NT2/D1 (cell line): ENCODE results near the gene TBCK.
"Not testable (repeated sequence)": the region's sequence is repeated elsewhere in the genome, so short reads cannot be mapped to it uniquely, and the experiment has no call there.

ENCODE experiments used
- DNase-seq: peaks from one replicate; pipeline ENCODE4 v3.0.0-alpha.2; 2011; ENCODE audit warnings: low read depth, low spot score
- H3K27me3 ChIP-seq: 2 replicates; pipeline ENCODE4 v1.6.0; 2011; ENCODE audit warnings: mild to moderate bottlenecking; ENCODE audit not compliant: insufficient read length, insufficient read depth
- H3K36me3 ChIP-seq: 2 replicates; pipeline ENCODE4 v1.6.1; 2011; ENCODE audit warnings: mild to moderate bottlenecking, low read length, mixed read lengths; ENCODE audit not compliant: insufficient read depth, insufficient read length
- H3K4me1 ChIP-seq: 2 replicates; pipeline ENCODE4 v1.5.1; 2011; ENCODE audit not compliant: insufficient read depth, insufficient read length
- H3K4me3 ChIP-seq: 2 replicates; pipeline ENCODE4 v1.5.1; 2011; ENCODE audit warnings: low read depth; ENCODE audit not compliant: insufficient read length
- H3K9ac ChIP-seq: 2 replicates; pipeline ENCODE4 v1.6.0; 2011; ENCODE audit warnings: low read depth; ENCODE audit not compliant: insufficient read length
- H3K9me3 ChIP-seq: 2 replicates; pipeline ENCODE4 v1.5.1; 2011; ENCODE audit warnings: mild to moderate bottlenecking, low read length; ENCODE audit not compliant: insufficient read depth
- SUZ12 ChIP-seq: IDR thresholded peaks from 2 replicates; pipeline ENCODE4 v1.6.1; 2011; ENCODE audit not compliant: insufficient read length, insufficient read depth; ENCODE audit errors: extremely low read depth
- YY1 ChIP-seq: IDR thresholded peaks from 2 replicates; pipeline ENCODE4 v1.6.1; 2011; ENCODE audit not compliant: insufficient read length, insufficient read depth
- ZNF274 ChIP-seq: IDR thresholded peaks from 2 replicates; pipeline ENCODE4 v1.6.1; 2011; ENCODE audit warnings: mild to moderate bottlenecking, low read depth, low read length

The TBCK gene

DNA sequence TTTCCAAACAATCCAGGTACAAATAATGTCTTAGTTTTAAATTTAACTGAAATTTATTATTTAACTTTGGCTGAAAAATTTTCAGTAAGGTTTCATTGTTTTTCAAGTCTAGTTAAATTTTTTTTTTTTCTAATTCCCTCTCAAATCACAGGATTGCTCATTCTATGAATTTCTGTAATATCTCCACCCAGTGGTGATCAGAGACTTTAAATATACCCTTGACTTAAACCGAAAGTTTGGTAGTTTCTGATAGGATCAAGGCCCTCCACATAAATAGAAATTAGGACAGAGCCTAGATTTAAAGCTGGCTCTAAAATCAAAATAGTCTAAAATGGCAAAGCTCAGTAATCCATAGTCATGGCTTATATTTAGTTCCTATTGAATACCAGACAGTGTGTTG, 175.4 kb downstream of the TBCK start:
- H3K27me3 ChIP-seq: no peaks in the 10 kb centered on the region
- no peak for TF ChIP-seq YY1
- DNase-seq: no peak
- H3K4me1 ChIP-seq: no peaks in the 10 kb centered on the region
- H3K4me3 ChIP-seq: no peak overlapping the region
- no peaks in the 10 kb centered on the region for H3K36me3 ChIP-seq
- no peak overlapping the region for H3K9ac ChIP-seq
- no peaks in the 10 kb centered on the region for H3K9me3 ChIP-seq

GRCh38 chr4:106136777-106137331, 179.2 kb downstream of the TBCK start:
- H3K4me3 ChIP-seq: no peak overlapping the region
- no peak for TF ChIP-seq ZNF274
- TF ChIP-seq SUZ12: no peak
- no peak for TF ChIP-seq YY1

GRCh38 chr4:106132045-106132444, 184.0 kb downstream of the TBCK start:
- H3K9ac ChIP-seq: no peak overlapping the region
- no peak overlapping the region for H3K4me3 ChIP-seq
- H3K36me3 ChIP-seq: no peaks in the 10 kb centered on the region
- no peak for TF ChIP-seq SUZ12
- TF ChIP-seq ZNF274: no peak
- TF ChIP-seq YY1: no peak
- no peaks in the 10 kb centered on the region for H3K27me3 ChIP-seq
- DNase-seq: no peak
- no peaks in the 10 kb centered on the region for H3K4me1 ChIP-seq
- peaks cover 12% of the 10 kb centered on the region; the same call in 1 of the 2 replicates for H3K9me3 ChIP-seq

More at GRCh38 chr4:106136777-106137331, 179.2 kb downstream of the TBCK start:
- Histone ChIP-seq H3K9me3 (peaks cover 8% of the 10 kb centered on the region; the same call in 1 of the 2 replicates), H3K27me3 (no peaks in the 10 kb centered on the region), H3K9ac (no peak overlapping the region), H3K4me1 (no peaks in the 10 kb centered on the region), H3K36me3 (no peaks in the 10 kb centered on the region)
- no peak for DNase-seq

DNA sequence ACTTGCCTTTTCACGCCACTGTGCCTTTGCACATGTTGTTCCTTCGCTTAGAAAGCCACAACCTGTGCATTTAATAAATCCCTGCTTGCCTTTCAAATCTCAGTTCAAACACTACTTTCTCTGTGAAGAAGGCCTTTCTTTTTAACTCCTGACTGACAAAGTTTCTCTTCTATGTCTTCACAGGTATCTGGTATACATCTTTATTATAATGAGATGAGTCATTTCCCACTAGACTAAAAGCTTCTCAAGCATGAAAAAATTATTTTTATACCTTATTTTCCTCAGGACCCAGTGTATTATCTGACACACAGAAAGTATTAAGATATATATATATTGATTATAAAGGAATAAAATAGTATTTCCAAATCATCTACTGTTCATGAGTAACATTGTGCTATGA, 189.9 kb downstream of the TBCK start:
- no peak overlapping the region for H3K4me3 ChIP-seq
- H3K9me3 ChIP-seq: no peaks in the 10 kb centered on the region; the same call in 1 of the 2 replicates
- no peaks in the 10 kb centered on the region for H3K4me1 ChIP-seq
- H3K27me3 ChIP-seq: no peaks in the 10 kb centered on the region
- H3K36me3 ChIP-seq: no peaks in the 10 kb centered on the region
- DNase-seq: no peak
- no peak overlapping the region for H3K9ac ChIP-seq
- no peak for TF ChIP-seq YY1
- no peak for TF ChIP-seq ZNF274
- no peak for TF ChIP-seq SUZ12

- not testable (repeated sequence) for DNase-seq, H3K36me3 ChIP-seq, H3K4me3 ChIP-seq, H3K9me3 ChIP-seq, H3K4me1 ChIP-seq, H3K9ac ChIP-seq, H3K27me3 ChIP-seq
Measured at GRCh38 chr4:106119949-106120555, 196.0 kb downstream of the TBCK start.

GRCh38 chr4:106116025-106116424, 200.0 kb downstream of the TBCK start:
- peaks cover 21% of the 10 kb centered on the region for H3K9me3 ChIP-seq
- no peaks in the 10 kb centered on the region for H3K4me1 ChIP-seq
- no peak for DNase-seq
- no peak for TF ChIP-seq SUZ12
- no peak for TF ChIP-seq ZNF274
- TF ChIP-seq YY1: no peak
- H3K27me3 ChIP-seq: no peaks in the 10 kb centered on the region
- H3K9ac ChIP-seq: no peak overlapping the region
- no peak overlapping the region for H3K4me3 ChIP-seq
- H3K36me3 ChIP-seq: no peaks in the 10 kb centered on the region

- H3K27me3 ChIP-seq: no peaks in the 10 kb centered on the region
- DNase-seq: no peak
- H3K4me1 ChIP-seq: no peaks in the 10 kb centered on the region
- H3K4me3 ChIP-seq: no peak overlapping the region
- TF ChIP-seq ZNF274 (no peak), SUZ12 (no peak), YY1 (no peak)
- no peak overlapping the region for H3K9ac ChIP-seq
- no peaks in the 10 kb centered on the region for H3K36me3 ChIP-seq
- peaks cover 38% of the 10 kb centered on the region for H3K9me3 ChIP-seq
Measured at GRCh38 chr4:106114270-106114669, 201.7 kb downstream of the TBCK start.

GRCh38 chr4:106111778-106112469, 204.1 kb downstream of the TBCK start:
- not testable (repeated sequence) for H3K27me3 ChIP-seq, H3K36me3 ChIP-seq, H3K4me3 ChIP-seq, DNase-seq, H3K9ac ChIP-seq, H3K4me1 ChIP-seq
- peaks cover 44% of the 10 kb centered on the region for H3K9me3 ChIP-seq
